Inflammatory macrophage treated with lipopolysaccharide for 4 hours (primary cell): ENCODE measurements around the gene ZFYVE21.
"Not testable (repeated sequence)": the region's sequence is repeated elsewhere in the genome, so short reads cannot be mapped to it uniquely, and the experiment has no call there.

Experiments used
- DNase-seq: peaks from one replicate; pipeline ENCODE4 v3.0.0-alpha.2; 2020

The ZFYVE21 gene

GRCh38 chr14:103715052-103716000 is at the start of gene ZFYVE21, which contains the start of gene XRCC3:
ZFYVE21 (plus strand) TSS chr14:103715810; CDS start chr14:103715842, 32 bp downstream.
XRCC3 (minus strand) TSS chr14:103715451; CDS start chr14:103711087, 4,364 bp downstream.
- peak; percentile 100 for DNase-seq

- DNase-seq = no peak
These were observed 47.9 kb upstream of the ZFYVE21 start for GRCh38 chr14:103667671-103668070.

- no peak for DNase-seq
These were observed 47.5 kb upstream of the ZFYVE21 start for GRCh38 chr14:103668117-103668516.

GRCh38 chr14:103669370-103669769 is 46.2 kb upstream of the ZFYVE21 start:
- no peak for DNase-seq

GRCh38 chr14:103671911-103672310 is 43.7 kb upstream of the ZFYVE21 start:
- DNase-seq = no peak

- no peak for DNase-seq
These were observed 39.7 kb upstream of the ZFYVE21 start for GRCh38 chr14:103675957-103676356.

- no peak for DNase-seq
These were observed 38.5 kb upstream of the ZFYVE21 start for GRCh38 chr14:103676881-103677675.

- DNase-seq = peak; percentile 72
These were observed 36.3 kb upstream of the ZFYVE21 start for GRCh38 chr14:103679351-103679750.

GRCh38 chr14:103680491-103681231 is 34.9 kb upstream of the ZFYVE21 start:
- no peak for DNase-seq

- DNase-seq = no peak
These were observed 32.5 kb upstream of the ZFYVE21 start for GRCh38 chr14:103683139-103683538.

- DNase-seq = no peak
These were observed 31.1 kb upstream of the ZFYVE21 start for GRCh38 chr14:103684471-103684870.

- DNase-seq = no peak
These were observed 30.7 kb upstream of the ZFYVE21 start for GRCh38 chr14:103684871-103685270.

- no peak for DNase-seq
These were observed 30.1 kb upstream of the ZFYVE21 start for GRCh38 chr14:103685276-103686211.

- no peak for DNase-seq
These were observed 28.7 kb upstream of the ZFYVE21 start for GRCh38 chr14:103686831-103687485.

GRCh38 chr14:103687712-103688111 is 27.9 kb upstream of the ZFYVE21 start:
- DNase-seq = no peak

GRCh38 chr14:103688441-103688840 is 27.2 kb upstream of the ZFYVE21 start:
- DNase-seq = no peak

- no peak for DNase-seq
These were observed 26.4 kb upstream of the ZFYVE21 start for GRCh38 chr14:103688906-103689902.

- no peak for DNase-seq
These were observed 25.3 kb upstream of the ZFYVE21 start for GRCh38 chr14:103690332-103690731.

GRCh38 chr14:103691655-103692054 is 24.0 kb upstream of the ZFYVE21 start:
- DNase-seq = not testable (repeated sequence)

GRCh38 chr14:103692159-103692558 is 23.5 kb upstream of the ZFYVE21 start:
- DNase-seq = no peak
